A549 (cell line): ENCODE data around the gene ISCU. TPM values are rescaled to one million over a fixed set of nuclear protein-coding genes. Genes with fewer than 3 reads are reported as not detected.

Source experiments
- ATAC-seq, 2 experiments: fragments of 200-7000 bp in 1 of 2; fragments of >200 bp in 1 of 2; cut with Nextera tagmentation in 1 of 2; cut with Tn5 transposase in 1 of 2; 3 replicates each; pipeline versions ENCODE4 v1.8.0 to v1.9.1; 2018 to 2020; ENCODE audit warnings: mild to moderate bottlenecking in 1 of 2, moderate library complexity in 1 of 2
- CTCF ChIA-PET: fragments of 300-600 bp; sonication (Branson Sonifier 250); formaldehyde crosslinking; extraction: SDS; loops from one replicate; lab custom pipeline; 2021; ENCODE audit warnings: antibody characterized with exemption, inconsistent platforms; lab: Yijun Ruan, JAX
- POLR2A ChIA-PET: fragments of 350-600 bp; formaldehyde crosslinking; extraction: SDS; loops from one replicate; lab custom pipeline; 2021; ENCODE audit warnings: antibody characterized with exemption, inconsistent platforms; lab: Yijun Ruan, JAX
- DNase-seq, 2 experiments: peaks; one replicate each; pipeline versions ENCODE4 v3.0.0 to v3.0.0-alpha.2; 2011 to 2016; ENCODE audit warnings: low read depth in 1 of 2, low spot score in 1 of 2
- FAIRE-seq: peaks from 2 replicates; lab custom pipeline; 2011; peaks lifted over from hg19 to GRCh38; lab: Jason Lieb, UNC
- H3K27ac ChIP-seq, 2 experiments: fragments of >200 bp; sonication (Bioruptor Twin); formaldehyde crosslinking; 3 replicates each; pipeline ENCODE4 v1.5.1; 2016 to 2017
- H3K4me1 ChIP-seq: fragments of >200 bp; sonication (Bioruptor Twin); formaldehyde crosslinking; 3 replicates; pipeline ENCODE4 v1.6.1; 2016
- H3K4me2 ChIP-seq: fragments of >200 bp; sonication (Bioruptor Twin); formaldehyde crosslinking; 3 replicates; pipeline ENCODE4 v1.6.1; 2016
- H3K4me3 ChIP-seq: fragments of >200 bp; sonication (Bioruptor Twin); formaldehyde crosslinking; 3 replicates; pipeline ENCODE4 v1.5.1; 2016
- H3K9me3 ChIP-seq: fragments of >200 bp; sonication (Bioruptor Twin); formaldehyde crosslinking; 3 replicates; pipeline ENCODE4 v1.6.1; 2016
- BHLHE40 ChIP-seq: IDR thresholded peaks from 2 replicates; pipeline ENCODE4 v1.6.1; 2012; ENCODE audit warnings: low read depth, low read length, inconsistent platforms
- E2F6 ChIP-seq: IDR thresholded peaks from 2 replicates; pipeline ENCODE4 v1.6.1; 2012; ENCODE audit warnings: low read depth, borderline replicate concordance
- EHF ChIP-seq: fragments of 250-450 bp; sonication (Bioruptor Pico); IDR thresholded peaks from 2 replicates; pipeline ENCODE4 v1.5.0; 2020; ENCODE audit warnings: mild to moderate bottlenecking
- EHMT2 ChIP-seq: fragments of 200-600 bp; sonication (generic); IDR thresholded peaks from 2 replicates; pipeline ENCODE4 v1.6.1; 2016; ENCODE audit warnings: antibody characterized with exemption, low read depth, mild to moderate bottlenecking, moderate library complexity
- ELK1 ChIP-seq: fragments of 150-350 bp; IDR thresholded peaks from 2 replicates; pipeline ENCODE4 v1.6.1; 2014; ENCODE audit warnings: low read depth, mild to moderate bottlenecking, low read length
- EP300 ChIP-seq, 2 experiments: fragments of >200 bp; sonication (Bioruptor Twin); formaldehyde crosslinking; IDR thresholded peaks; 2 replicates in 1 of 2; 3 replicates in 1 of 2; pipeline ENCODE4 v1.6.1; 2016 to 2017
- FOSB ChIP-seq: fragments of 250-450 bp; sonication (Bioruptor Pico); IDR thresholded peaks from 2 replicates; pipeline ENCODE4 v1.5.0; 2020; ENCODE audit warnings: mild to moderate bottlenecking, moderate library complexity
- FOSL2 ChIP-seq, 2 experiments: fragments of 450-650 bp in 1 of 2; fragments of >200 bp in 1 of 2; sonication (Bioruptor Twin) in 1 of 2; formaldehyde crosslinking; IDR thresholded peaks; 2 replicates each; pipeline versions ENCODE4 v1.5.0 to v1.6.1; 2016 to 2020; ENCODE audit warnings: mild to moderate bottlenecking in 1 of 2, moderate library complexity in 1 of 2
- HDAC2 ChIP-seq: fragments of 200-600 bp; sonication (generic); IDR thresholded peaks from 2 replicates; pipeline ENCODE4 v1.6.1; 2016
- HES2 ChIP-seq: fragments of >200 bp; sonication (Bioruptor Twin); formaldehyde crosslinking; IDR thresholded peaks from 2 replicates; pipeline ENCODE4 v1.6.1; 2016
- HEYL ChIP-seq: fragments of 250-450 bp; sonication (Bioruptor Pico); IDR thresholded peaks from 2 replicates; pipeline ENCODE4 v1.8.0; 2021; ENCODE audit warnings: mild to moderate bottlenecking, moderate library complexity
- HOXB13 ChIP-seq: fragments of 250-450 bp; sonication (Bioruptor Pico); IDR thresholded peaks from 2 replicates; pipeline ENCODE4 v1.5.0; 2020; ENCODE audit warnings: low read depth, mild to moderate bottlenecking, moderate library complexity
- HOXB5 ChIP-seq: fragments of 250-450 bp; sonication (Bioruptor Pico); IDR thresholded peaks from 2 replicates; pipeline ENCODE4 v1.5.0; 2020; ENCODE audit warnings: mild to moderate bottlenecking, moderate library complexity
- KDM1A ChIP-seq: fragments of 200-600 bp; sonication (generic); IDR thresholded peaks from 2 replicates; pipeline ENCODE4 v1.6.1; 2016; ENCODE audit warnings: low read depth, mild to moderate bottlenecking
- MAX ChIP-seq: IDR thresholded peaks from 2 replicates; pipeline ENCODE4 v1.6.1; 2012
- MAZ ChIP-seq: fragments of 150-350 bp; IDR thresholded peaks from 2 replicates; pipeline ENCODE4 v1.6.1; 2014; ENCODE audit warnings: antibody characterized with exemption, low read depth, low read length, borderline replicate concordance
- MYC ChIP-seq: IDR thresholded peaks from 2 replicates; pipeline ENCODE4 v1.6.1; 2012; ENCODE audit warnings: mild to moderate bottlenecking, inconsistent platforms, low read length, improper control_type of control experiment, borderline replicate concordance
- NFE2L2 ChIP-seq: fragments of 150-350 bp; conservative IDR thresholded peaks from 2 replicates; pipeline ENCODE4 v1.6.1; 2014; ENCODE audit warnings: low read length
- POLR2A ChIP-seq: IDR thresholded peaks from 2 replicates; pipeline ENCODE4 v1.6.1; 2012; ENCODE audit warnings: mild to moderate bottlenecking, low read length
- POLR2AphosphoS2 ChIP-seq: conservative IDR thresholded peaks from 2 replicates; pipeline ENCODE4 v1.6.1; 2012; ENCODE audit warnings: low read length, improper control_type of control experiment, inconsistent platforms
- RARB ChIP-seq: fragments of 250-450 bp; sonication (Bioruptor Pico); IDR thresholded peaks from 2 replicates; pipeline ENCODE4 v1.8.0; 2021; ENCODE audit warnings: mild to moderate bottlenecking, moderate library complexity
- RFX5 ChIP-seq: fragments of 450-650 bp; IDR thresholded peaks from 2 replicates; pipeline ENCODE4 v1.7.1; 2014; ENCODE audit warnings: antibody characterized with exemption, mild to moderate bottlenecking, moderate library complexity
- SMC3 ChIP-seq: fragments of >200 bp; sonication (Bioruptor Twin); formaldehyde crosslinking; IDR thresholded peaks from 3 replicates; pipeline ENCODE4 v1.6.1; 2018; ENCODE audit warnings: inconsistent platforms
- TP53 ChIP-seq: fragments of 250-450 bp; sonication (Bioruptor Pico); IDR thresholded peaks from 2 replicates; pipeline ENCODE4 v1.5.0; 2021; ENCODE audit warnings: mild to moderate bottlenecking, moderate library complexity
- USF2 ChIP-seq: fragments of 450-650 bp; IDR thresholded peaks from 2 replicates; pipeline ENCODE4 v1.6.1; 2014; ENCODE audit warnings: antibody characterized with exemption
- ZC3H11A ChIP-seq: fragments of 450-650 bp; IDR thresholded peaks from 2 replicates; pipeline ENCODE4 v1.6.1; 2014; ENCODE audit warnings: antibody characterized with exemption, mild to moderate bottlenecking
- ZSCAN20 ChIP-seq: fragments of 250-450 bp; sonication (Bioruptor Pico); IDR thresholded peaks from 2 replicates; pipeline ENCODE4 v1.8.0; 2022; ENCODE audit warnings: mild to moderate bottlenecking, moderate library complexity
- WGBS: methylation state at CpG from one replicate; pipeline ENCODE4 v1.1.6; 2017; ENCODE audit errors: missing lambda C conversion rate; 5-methylcytosine and 5-hydroxymethylcytosine counted together
- polyA plus RNA-seq, 4 experiments: library from polyadenylated mRNA; depleted of rRNA in 3 of 4; stranded (reverse); fragments of >200 nt; fragmentation: RNase III in 1 of 4; extraction: RNeasy Plus Mini Kit Qiagen cat#74134 plus additional on column Dnase treatment in 1 of 4; gene quantifications; 2 replicates in 3 of 4; 3 replicates in 1 of 4; pipeline ENCODE4 v1.2.3, GENCODE V29; 2011 to 2017
- TF ChIP-seq, protein P1 (sequence below): fragments of >200 bp; sonication (Bioruptor Twin); formaldehyde crosslinking; IDR thresholded peaks from 3 replicates; pipeline ENCODE4 v1.5.1; 2016

ISCU gene
- polyA plus RNA-seq, 2 of the 4 experiments (the other 2 are of a cell fraction) = 97.5 to 174 TPM

DNA sequence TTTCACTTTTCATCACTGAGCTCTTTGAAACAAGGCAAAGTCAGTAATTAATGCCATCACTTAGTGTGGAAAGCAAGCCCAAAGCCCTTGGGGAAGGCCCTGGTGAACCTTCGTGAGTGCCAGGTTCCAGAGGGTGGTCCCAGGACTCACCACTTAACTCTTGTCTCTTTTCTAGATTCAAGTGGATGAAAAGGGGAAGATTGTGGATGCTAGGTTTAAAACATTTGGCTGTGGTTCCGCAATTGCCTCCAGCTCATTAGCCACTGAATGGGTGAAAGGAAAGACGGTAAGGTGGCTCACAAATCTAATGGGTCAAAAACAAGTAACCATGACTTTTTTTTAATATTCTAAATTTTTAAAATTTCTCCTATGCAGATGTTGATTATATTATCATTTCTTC, 2.8 kb downstream of the ISCU start:
- FAIRE-seq (no peak), DNase-seq (no peak), ATAC-seq (no peak)
- 94% methylated on average over 3 of the region's 3 CpGs for whole genome bisulfite sequencing
- TF ChIP-seq POLR2A (no peak), EP300 (IDR thresholded peaks at IDR 0.05) (no peak), FOSB (CRISPR knock-in tag) (no peak), HOXB5 (CRISPR knock-in tag) (no peak), RFX5 (no peak)
- TF ChIP-seq, protein P1, sequence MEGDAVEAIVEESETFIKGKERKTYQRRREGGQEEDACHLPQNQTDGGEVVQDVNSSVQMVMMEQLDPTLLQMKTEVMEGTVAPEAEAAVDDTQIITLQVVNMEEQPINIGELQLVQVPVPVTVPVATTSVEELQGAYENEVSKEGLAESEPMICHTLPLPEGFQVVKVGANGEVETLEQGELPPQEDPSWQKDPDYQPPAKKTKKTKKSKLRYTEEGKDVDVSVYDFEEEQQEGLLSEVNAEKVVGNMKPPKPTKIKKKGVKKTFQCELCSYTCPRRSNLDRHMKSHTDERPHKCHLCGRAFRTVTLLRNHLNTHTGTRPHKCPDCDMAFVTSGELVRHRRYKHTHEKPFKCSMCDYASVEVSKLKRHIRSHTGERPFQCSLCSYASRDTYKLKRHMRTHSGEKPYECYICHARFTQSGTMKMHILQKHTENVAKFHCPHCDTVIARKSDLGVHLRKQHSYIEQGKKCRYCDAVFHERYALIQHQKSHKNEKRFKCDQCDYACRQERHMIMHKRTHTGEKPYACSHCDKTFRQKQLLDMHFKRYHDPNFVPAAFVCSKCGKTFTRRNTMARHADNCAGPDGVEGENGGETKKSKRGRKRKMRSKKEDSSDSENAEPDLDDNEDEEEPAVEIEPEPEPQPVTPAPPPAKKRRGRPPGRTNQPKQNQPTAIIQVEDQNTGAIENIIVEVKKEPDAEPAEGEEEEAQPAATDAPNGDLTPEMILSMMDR = no peak
- ChIA-PET POLR2A (no interaction called here), CTCF (interaction anchor here (1.0 to 22.8 kb wide), 16 partner anchors 8 to 554 kb away, joined by 3 to 533 read pairs (median 6); no protein-coding TSS in a partner anchor)
- H3K4me2 ChIP-seq = no peak overlapping the region
- no peak overlapping the region for H3K4me3 ChIP-seq
- peaks cover 24% of the 10 kb centered on the region for H3K4me1 ChIP-seq
- H3K9me3 ChIP-seq = no peaks in the 10 kb centered on the region
- peak overlapping the region in 1 of 2 experiments; percentile 31; a peak in 2 of 6 replicates for H3K27ac ChIP-seq

DNA sequence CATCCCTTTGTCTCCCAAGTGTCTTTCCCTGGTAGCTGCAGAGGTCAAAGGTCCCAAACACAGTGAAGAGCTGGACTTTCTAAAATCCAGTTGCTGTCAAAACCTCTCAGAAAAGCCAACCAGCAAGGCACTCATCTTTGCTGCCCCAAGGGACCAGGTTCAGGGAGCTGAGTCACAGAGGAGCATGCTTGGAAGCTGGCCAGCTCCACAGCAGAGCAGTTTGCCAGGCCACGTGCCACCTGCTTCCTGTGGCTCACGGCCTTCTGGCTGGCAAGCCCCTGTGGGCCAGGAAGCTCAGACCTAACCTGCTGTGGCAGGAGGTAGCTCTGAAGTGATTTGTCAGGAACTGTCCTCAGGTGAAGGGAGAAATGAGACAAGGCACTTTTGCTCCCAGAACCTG, 3.6 kb downstream of the ISCU start:
- POLR2A ChIA-PET = interaction anchor here (0.9 kb wide), 1 partner anchor 488 kb away, joined by 3 read pairs; no protein-coding TSS in a partner anchor
- H3K4me2 ChIP-seq = peak overlapping the region; percentile 27

More for the DNA sequence above, 3.6 kb downstream of the ISCU start:
- CTCF ChIA-PET = interaction anchor here (2.3 to 22.8 kb wide), 4 partner anchors 47 to 388 kb away, joined by 8 to 533 read pairs (median 15); no protein-coding TSS in a partner anchor
- peak overlapping the region; percentile 50 to 72; a peak in 5 of 6 replicates for H3K27ac ChIP-seq
- no peak overlapping the region for H3K4me3 ChIP-seq
- peak; percentile 48 to 78 for DNase-seq
- no peaks in the 10 kb centered on the region for H3K9me3 ChIP-seq
- WGBS = 0% methylated on average over 2 of the region's 2 CpGs
- H3K4me1 ChIP-seq = peaks cover 24% of the 10 kb centered on the region
- TF ChIP-seq SMC3 (no peak), KDM1A (no peak), MAX (peak; percentile 91), RFX5 (no peak), POLR2AphosphoS2 (no peak), EHF (CRISPR knock-in tag) (no peak), HOXB5 (CRISPR knock-in tag) (no peak), NFE2L2 (no peak), USF2 (peak; percentile 68; the same call in 1 of the 2 replicates), HEYL (CRISPR knock-in tag) (no peak), ZSCAN20 (CRISPR knock-in tag) (no peak), ZC3H11A (no peak), BHLHE40 (no peak), ELK1 (no peak), HOXB13 (CRISPR knock-in tag) (no peak), MAZ (no peak), HES2 (no peak), FOSL2 (IDR thresholded peaks at IDR 0.05) (no peak), FOSL2 (CRISPR knock-in tag; IDR thresholded peaks at IDR 0.05) (peak; percentile 46; the same call in 1 of the 2 replicates), POLR2A (no peak), HDAC2 (no peak), RARB (no peak), E2F6 (no peak), EHMT2 (no peak), TP53 (CRISPR knock-in tag) (no peak), MYC (peak; percentile 69; the same call in 1 of the 2 replicates)
- TF ChIP-seq, protein P1 = no peak
- FAIRE-seq = no peak
- no peak for ATAC-seq
